ENCODE measurements around the gene ITGB1.

GRCh38 chr10:32943395-32943794 is 14.6 kb downstream of the ITGB1 start:
- TF ChIP-seq, protein P1, sequence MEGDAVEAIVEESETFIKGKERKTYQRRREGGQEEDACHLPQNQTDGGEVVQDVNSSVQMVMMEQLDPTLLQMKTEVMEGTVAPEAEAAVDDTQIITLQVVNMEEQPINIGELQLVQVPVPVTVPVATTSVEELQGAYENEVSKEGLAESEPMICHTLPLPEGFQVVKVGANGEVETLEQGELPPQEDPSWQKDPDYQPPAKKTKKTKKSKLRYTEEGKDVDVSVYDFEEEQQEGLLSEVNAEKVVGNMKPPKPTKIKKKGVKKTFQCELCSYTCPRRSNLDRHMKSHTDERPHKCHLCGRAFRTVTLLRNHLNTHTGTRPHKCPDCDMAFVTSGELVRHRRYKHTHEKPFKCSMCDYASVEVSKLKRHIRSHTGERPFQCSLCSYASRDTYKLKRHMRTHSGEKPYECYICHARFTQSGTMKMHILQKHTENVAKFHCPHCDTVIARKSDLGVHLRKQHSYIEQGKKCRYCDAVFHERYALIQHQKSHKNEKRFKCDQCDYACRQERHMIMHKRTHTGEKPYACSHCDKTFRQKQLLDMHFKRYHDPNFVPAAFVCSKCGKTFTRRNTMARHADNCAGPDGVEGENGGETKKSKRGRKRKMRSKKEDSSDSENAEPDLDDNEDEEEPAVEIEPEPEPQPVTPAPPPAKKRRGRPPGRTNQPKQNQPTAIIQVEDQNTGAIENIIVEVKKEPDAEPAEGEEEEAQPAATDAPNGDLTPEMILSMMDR (IDR thresholded peaks at IDR 0.05): no peak
- TF ChIP-seq POLR2A (IDR thresholded peaks at IDR 0.05): no peak
